Esophagus squamous epithelium (tissue), 5 donors: Measurements from ENCODE around the gene UCP2. TPM values are rescaled to one million over a fixed set of nuclear protein-coding genes. Genes with fewer than 3 reads are reported as not detected.

Experiments used
- DNase-seq: peaks from one replicate; lab custom pipeline; 2025; lab: John Stamatoyannopoulos, UW
- H3K27ac ChIP-seq, 4 donors: fragments of 200-600 bp; sonication (generic); one replicate each; pipeline ENCODE4 v1.5.1; 2016 to 2019; ENCODE audit warnings: mild to moderate bottlenecking in 1 of 4
- H3K27me3 ChIP-seq, 4 donors: fragments of 200-600 bp; sonication (generic); 1 replicate in 3 of 4; 2 replicates in 1 of 4; pipeline versions ENCODE4 v1.5.1 to v1.6.0; 2017 to 2021; ENCODE audit warnings: antibody characterized with exemption in 1 of 4
- H3K36me3 ChIP-seq, 3 donors: fragments of 200-600 bp; sonication (generic); one replicate each; pipeline ENCODE4 v1.5.1; 2016 to 2019
- H3K4me1 ChIP-seq, 3 donors: fragments of 200-600 bp; sonication (generic); one replicate each; pipeline ENCODE4 v1.5.1; 2017 to 2019
- H3K4me3 ChIP-seq, 4 donors: fragments of 200-600 bp; sonication (generic); 1 replicate in 3 of 4; 2 replicates in 1 of 4; pipeline ENCODE4 v1.5.1; 2016 to 2019; ENCODE audit warnings: mild to moderate bottlenecking in 2 of 4, moderate library complexity in 1 of 4
- H3K9me3 ChIP-seq, 3 donors: fragments of 200-600 bp; sonication (generic); one replicate each; pipeline ENCODE4 v1.5.1; 2016 to 2019
- CTCF ChIP-seq, 6 experiments: fragments of 450-650 bp in 4 of 6; fragments of 200-600 bp in 2 of 6; sonication (generic) in 2 of 6; IDR thresholded peaks; one replicate each; pipeline ENCODE4 v1.5.1; 2016 to 2019; ENCODE audit warnings: antibody characterized with exemption in 6 of 6, mild to moderate bottlenecking in 4 of 6, moderate library complexity in 4 of 6
- POLR2A ChIP-seq, 4 donors: fragments of 450-650 bp; IDR thresholded peaks; one replicate each; pipeline ENCODE4 v1.6.1; 2017; ENCODE audit warnings: antibody characterized with exemption in 4 of 4, mild to moderate bottlenecking in 4 of 4, moderate library complexity in 3 of 4
- WGBS, 2 donors: methylation state at CpG; one replicate each; pipeline ENCODE4 v1.1.5; 2018; 5-methylcytosine and 5-hydroxymethylcytosine counted together
- intact Hi-C: fragments of 100-400 bp; cut with DNase I; formaldehyde crosslinking; loops from one replicate; pipeline ENCODE4 v1.15.0; 2022
- total RNA-seq, 4 donors: library from RNA; depleted of rRNA; stranded (reverse); fragments of >200 nt; gene quantifications; one replicate each; pipeline ENCODE4 v1.1.0, GENCODE V29; 2016
- donor health status: DM: yes; HTN: yes; CAD: no.

The UCP2 gene
- total RNA-seq, 4 donors from 2014 or later: 4.0 to 26.7 (median 7.1) TPM

DNA sequence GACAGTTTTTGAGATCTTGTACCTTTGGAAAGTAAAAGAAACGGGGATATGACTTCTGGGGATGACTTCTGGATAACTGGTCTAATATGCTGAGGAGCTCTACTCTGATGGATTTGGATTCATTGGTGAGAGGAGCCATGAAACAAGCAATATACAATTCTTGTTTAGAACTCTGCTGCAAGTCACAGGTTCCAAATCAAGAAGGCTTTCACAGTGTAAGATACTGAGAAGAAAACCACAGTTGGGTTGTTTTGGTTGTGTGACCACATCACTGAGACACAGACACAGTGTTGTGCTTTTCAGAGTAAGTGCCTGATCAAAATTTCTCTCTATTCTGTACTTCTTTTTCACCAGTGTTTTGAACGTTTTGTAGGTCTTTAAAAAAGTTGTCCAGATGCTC lies 13.1 kb upstream of the UCP2 start:
- Histone ChIP-seq H3K27ac (peak overlapping the region in 2 of 4 donors; percentile 10 to 29), H3K27me3 (no peaks in the 10 kb centered on the region), H3K36me3 (peaks cover 0 to 5% (median 0%) of the 10 kb centered on the region in 3 donors), H3K9me3 (no peaks in the 10 kb centered on the region), H3K4me3 (no peak overlapping the region), H3K4me1 (no peaks in the 10 kb centered on the region)
- DNase-seq: no peak
- WGBS, 2 donors: 64 to 68% methylated on average over 2 of the region's 2 CpGs
- intact Hi-C loops: no loop called here
- no peak for TF ChIP-seq POLR2A (IDR thresholded peaks at IDR 0.05)
- no peak for TF ChIP-seq CTCF (IDR thresholded peaks at IDR 0.05)

GRCh38 chr11:73995247-73995646 lies 12.6 kb upstream of the UCP2 start:
- 40 to 68% methylated on average over 2 of the region's 2 CpGs for WGBS, 2 donors
- no peak for TF ChIP-seq POLR2A (IDR thresholded peaks at IDR 0.05)
- Histone ChIP-seq H3K27ac (peak overlapping the region in 2 of 4 donors; percentile 7 to 10), H3K4me3 (no peak overlapping the region), H3K36me3 (peaks cover 0 to under 1% (median 0%) of the 10 kb centered on the region in 3 donors), H3K4me1 (no peaks in the 10 kb centered on the region), H3K27me3 (no peaks in the 10 kb centered on the region), H3K9me3 (no peaks in the 10 kb centered on the region)
- intact Hi-C loops: no loop called here
- DNase-seq: no peak

DNA sequence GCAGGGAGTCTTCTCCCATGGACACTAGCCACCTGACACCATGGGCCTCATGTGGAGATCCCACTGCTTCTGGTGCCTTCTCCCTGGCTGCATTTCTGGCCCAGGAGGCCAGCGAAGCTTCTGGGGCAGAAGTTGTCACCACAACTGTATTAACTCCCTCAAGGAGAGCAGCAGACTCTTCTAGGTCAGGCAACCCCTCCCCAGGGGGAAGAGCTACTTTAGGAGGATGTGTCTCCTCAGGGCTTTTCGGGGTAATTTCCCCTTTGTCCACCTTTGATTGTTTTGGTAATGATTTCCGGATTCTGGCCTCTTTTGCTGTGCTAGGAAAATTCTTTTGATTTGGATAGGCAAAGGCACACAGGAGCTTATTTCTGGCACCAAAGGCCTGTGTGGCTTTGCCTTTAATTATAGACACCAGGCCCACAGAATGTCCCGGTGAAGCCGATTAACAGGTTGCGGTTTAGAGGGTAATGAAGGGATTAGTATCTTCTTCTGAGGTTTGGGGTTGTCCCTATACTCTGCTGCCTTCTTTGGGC lies 8.9 kb upstream of the UCP2 start:
- Histone ChIP-seq H3K36me3 (no peaks in the 10 kb centered on the region), H3K27me3 (no peaks in the 10 kb centered on the region), H3K4me1 (no peaks in the 10 kb centered on the region), H3K27ac (no peak overlapping the region), H3K9me3 (no peaks in the 10 kb centered on the region), H3K4me3 (no peak overlapping the region)
- TF ChIP-seq CTCF (IDR thresholded peaks at IDR 0.05) (no peak), POLR2A (IDR thresholded peaks at IDR 0.05) (no peak)
- no peak for DNase-seq
- 78 to 79% methylated on average over 6 of the region's 6 CpGs for WGBS, 2 donors
- intact Hi-C loops: no loop called here

GRCh38 chr11:73990730-73991129 lies 8.1 kb upstream of the UCP2 start:
- no peak for TF ChIP-seq POLR2A (IDR thresholded peaks at IDR 0.05)
- TF ChIP-seq CTCF (IDR thresholded peaks at IDR 0.05): no peak
- WGBS, 2 donors: 61 to 69% methylated on average over 2 of the region's 2 CpGs
- H3K27ac ChIP-seq: no peak overlapping the region

DNA sequence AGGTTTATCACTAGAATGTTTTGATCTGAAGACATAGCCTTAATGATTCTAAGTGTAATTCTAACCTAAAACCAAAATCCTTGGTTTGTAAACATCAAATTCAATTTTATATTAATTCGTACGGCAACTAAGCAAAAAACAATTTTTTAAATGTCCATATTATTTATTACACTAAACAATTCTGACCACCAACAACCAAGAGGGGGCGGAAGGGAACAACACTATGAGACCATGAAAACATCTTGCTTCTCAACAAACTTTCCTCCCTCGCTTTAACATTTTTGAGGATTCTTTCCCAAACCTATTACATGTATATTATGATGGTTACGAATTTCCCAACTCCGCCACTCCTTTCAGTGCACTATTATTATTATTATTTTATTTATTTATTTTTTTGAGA lies 6.5 kb upstream of the UCP2 start:
- H3K4me3 ChIP-seq: no peak overlapping the region
- 88 to 91% methylated on average over 6 of the region's 6 CpGs for WGBS, 2 donors
- H3K27me3 ChIP-seq: no peaks in the 10 kb centered on the region
- H3K27ac ChIP-seq: no peak overlapping the region
- intact Hi-C loops: no loop called here
- no peak for DNase-seq
- no peaks in the 10 kb centered on the region for H3K9me3 ChIP-seq
- peak in 1 of 6 experiments; percentile 16 for TF ChIP-seq CTCF (IDR thresholded peaks at IDR 0.05)
- TF ChIP-seq POLR2A (IDR thresholded peaks at IDR 0.05): no peak
- no peaks in the 10 kb centered on the region for H3K36me3 ChIP-seq
- peaks cover 0 to 3% (median 2%) of the 10 kb centered on the region in 3 donors for H3K4me1 ChIP-seq

More at GRCh38 chr11:73990730-73991129, 8.1 kb upstream of the UCP2 start:
- H3K9me3 ChIP-seq: no peaks in the 10 kb centered on the region
- H3K4me3 ChIP-seq: no peak overlapping the region
- no peaks in the 10 kb centered on the region for H3K36me3 ChIP-seq
- no peaks in the 10 kb centered on the region for H3K27me3 ChIP-seq
- no peaks in the 10 kb centered on the region for H3K4me1 ChIP-seq
- intact Hi-C loops: no loop called here
- DNase-seq: no peak
